ENCODE measurements around the gene INAVA. TPM values are rescaled to one million over a fixed set of nuclear protein-coding genes. Genes with fewer than 3 reads are reported as not detected.
"Not testable (repeated sequence)": the region's sequence is repeated elsewhere in the genome, so short reads cannot be mapped to it uniquely, and the experiment has no call there.

Gene INAVA
- total RNA-seq, 1 donor from 2014 or later, result 0.05 TPM

- intact Hi-C loops (cut with micrococcal nuclease), result no loop called here
- no peak for DNase-seq
- no peak for ATAC-seq
Observed at GRCh38 chr1:200949626-200950025, 54.9 kb downstream of the INAVA start.

- DNase-seq (no peak), ATAC-seq (no peak)
- intact Hi-C loops (cut with micrococcal nuclease), result no loop called here
Observed at GRCh38 chr1:200951016-200951415, 56.3 kb downstream of the INAVA start.

- DNase-seq (no peak), ATAC-seq (no peak)
Observed at GRCh38 chr1:200954434-200954833, 59.7 kb downstream of the INAVA start.

GRCh38 chr1:200958597-200958996 is 63.9 kb downstream of the INAVA start:
- intact Hi-C loops (cut with micrococcal nuclease), result no loop called here
- ATAC-seq (no peak), DNase-seq (no peak)

More at GRCh38 chr1:200954434-200954833, 59.7 kb downstream of the INAVA start:
- intact Hi-C loops (cut with micrococcal nuclease), result no loop called here

GRCh38 chr1:200959411-200959921 is 64.8 kb downstream of the INAVA start:
- DNase-seq (no peak), ATAC-seq (no peak)
- intact Hi-C loops (cut with micrococcal nuclease), result no loop called here

- intact Hi-C loops (cut with micrococcal nuclease), result no loop called here
- ATAC-seq (no peak), DNase-seq (no peak)
Observed at GRCh38 chr1:200960236-200960947, 65.7 kb downstream of the INAVA start.

GRCh38 chr1:200960948-200961340 is 66.2 kb downstream of the INAVA start:
- no peak for DNase-seq
- no peak for ATAC-seq
- intact Hi-C loops (cut with micrococcal nuclease), result no loop called here

GRCh38 chr1:200962151-200962550 is 67.5 kb downstream of the INAVA start:
- DNase-seq; intact Hi-C loops (cut with micrococcal nuclease); ATAC-seq: not testable (repeated sequence)

GRCh38 chr1:200962631-200963030 is 67.9 kb downstream of the INAVA start:
- intact Hi-C loops (cut with micrococcal nuclease), result no loop called here
- no peak for ATAC-seq

GRCh38 chr1:200963076-200963475 is 68.4 kb downstream of the INAVA start:
- intact Hi-C loops (cut with micrococcal nuclease), result no loop called here
- no peak for DNase-seq
- ATAC-seq, result no peak

More at GRCh38 chr1:200962631-200963030, 67.9 kb downstream of the INAVA start:
- DNase-seq, result no peak

GRCh38 chr1:200963888-200964287 is 69.2 kb downstream of the INAVA start:
- intact Hi-C loops (cut with micrococcal nuclease); DNase-seq; ATAC-seq: not testable (repeated sequence)

Other genes starting within 250 kb of the INAVA start
- gene DDX59, start 225.0 kb upstream of the INAVA start, total RNA-seq, result 12.6 TPM
- gene CAMSAP2, start 156.0 kb upstream of the INAVA start, total RNA-seq, result 42.1 TPM
- not detected for gene GPR25, start 21.9 kb upstream of the INAVA start, total RNA-seq
- 0.45 TPM for gene KIF21B, start 128.8 kb downstream of the INAVA start, total RNA-seq
- not detected for gene CACNA1S, start 217.5 kb downstream of the INAVA start, total RNA-seq
- not detected for gene ASCL5, start 232.3 kb downstream of the INAVA start, total RNA-seq

Measured in left ventricle myocardium superior (tissue), 1 donor.